Epidermal melanocyte (primary cell): ENCODE data around the gene CCDC85C.

Source experiments
- DNase-seq: peaks from one replicate; pipeline ENCODE4 v3.0.0; 2011; ENCODE audit warnings: low spot score; ENCODE audit not compliant: insufficient read length

CCDC85C gene

GRCh38 chr14:99573000-99573330 lies 31.0 kb downstream of the CCDC85C start:
- DNase-seq, result no peak

- no peak for DNase-seq
Measured at GRCh38 chr14:99572173-99572999, 31.6 kb downstream of the CCDC85C start.

GRCh38 chr14:99571303-99571986 lies 32.6 kb downstream of the CCDC85C start:
- DNase-seq, result no peak

GRCh38 chr14:99570544-99571302 lies 33.3 kb downstream of the CCDC85C start:
- DNase-seq, result no peak

- DNase-seq, result no peak
Measured at GRCh38 chr14:99569725-99570543, 34.1 kb downstream of the CCDC85C start.

GRCh38 chr14:99568567-99569560 lies 35.1 kb downstream of the CCDC85C start:
- no peak for DNase-seq

GRCh38 chr14:99566390-99567354 lies 37.3 kb downstream of the CCDC85C start:
- DNase-seq, result no peak

- DNase-seq, result no peak
Measured at GRCh38 chr14:99566009-99566389, 38.0 kb downstream of the CCDC85C start.

GRCh38 chr14:99565383-99565782 lies 38.6 kb downstream of the CCDC85C start:
- DNase-seq, result no peak

- DNase-seq, result no peak
Measured at GRCh38 chr14:99564926-99565259, 39.1 kb downstream of the CCDC85C start.

- DNase-seq, result no peak
Measured at GRCh38 chr14:99564256-99564925, 39.6 kb downstream of the CCDC85C start.

GRCh38 chr14:99563749-99564129 lies 40.3 kb downstream of the CCDC85C start:
- DNase-seq, result no peak

GRCh38 chr14:99562856-99563748 lies 40.9 kb downstream of the CCDC85C start:
- DNase-seq, result no peak

GRCh38 chr14:99561864-99562263 lies 42.1 kb downstream of the CCDC85C start:
- DNase-seq, result no peak

GRCh38 chr14:99560922-99561683 lies 42.9 kb downstream of the CCDC85C start:
- DNase-seq, result no peak

GRCh38 chr14:99560403-99560802 lies 43.6 kb downstream of the CCDC85C start:
- no peak for DNase-seq
